NB4 (cell line): ENCODE data around the gene LCA5L.

Experiments used
- POLR2A ChIP-seq: IDR thresholded peaks from 2 replicates; pipeline ENCODE4 v1.6.1; 2011; ENCODE audit warnings: mild to moderate bottlenecking; ENCODE audit not compliant: insufficient read length; ENCODE audit errors: extremely low read depth
- TF ChIP-seq, protein P1 (sequence below): IDR thresholded peaks from one replicate; pipeline ENCODE4 v1.5.1; 2012; ENCODE audit warnings: low read depth, low read length

DNA sequence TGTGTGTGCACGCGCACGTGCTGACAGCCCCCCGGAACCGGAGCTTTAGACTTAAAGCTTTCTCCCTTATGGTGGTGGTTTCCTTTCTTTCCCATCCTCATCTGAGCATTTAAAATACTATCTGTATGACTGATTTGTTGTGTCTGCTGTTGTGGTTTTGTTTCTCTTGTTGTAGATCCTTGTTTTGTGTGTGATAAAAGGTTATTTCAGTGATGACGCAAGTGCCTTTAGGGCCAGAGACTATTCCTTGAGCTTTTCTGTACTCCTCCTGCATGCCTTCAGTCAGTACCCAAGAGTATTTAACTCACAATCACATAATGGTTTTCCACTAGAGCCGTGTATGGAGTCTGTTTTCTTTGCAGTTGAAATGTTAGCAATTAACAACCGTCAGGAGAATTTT is 45.4 kb downstream of the LCA5L start:
- TF ChIP-seq, protein P1, sequence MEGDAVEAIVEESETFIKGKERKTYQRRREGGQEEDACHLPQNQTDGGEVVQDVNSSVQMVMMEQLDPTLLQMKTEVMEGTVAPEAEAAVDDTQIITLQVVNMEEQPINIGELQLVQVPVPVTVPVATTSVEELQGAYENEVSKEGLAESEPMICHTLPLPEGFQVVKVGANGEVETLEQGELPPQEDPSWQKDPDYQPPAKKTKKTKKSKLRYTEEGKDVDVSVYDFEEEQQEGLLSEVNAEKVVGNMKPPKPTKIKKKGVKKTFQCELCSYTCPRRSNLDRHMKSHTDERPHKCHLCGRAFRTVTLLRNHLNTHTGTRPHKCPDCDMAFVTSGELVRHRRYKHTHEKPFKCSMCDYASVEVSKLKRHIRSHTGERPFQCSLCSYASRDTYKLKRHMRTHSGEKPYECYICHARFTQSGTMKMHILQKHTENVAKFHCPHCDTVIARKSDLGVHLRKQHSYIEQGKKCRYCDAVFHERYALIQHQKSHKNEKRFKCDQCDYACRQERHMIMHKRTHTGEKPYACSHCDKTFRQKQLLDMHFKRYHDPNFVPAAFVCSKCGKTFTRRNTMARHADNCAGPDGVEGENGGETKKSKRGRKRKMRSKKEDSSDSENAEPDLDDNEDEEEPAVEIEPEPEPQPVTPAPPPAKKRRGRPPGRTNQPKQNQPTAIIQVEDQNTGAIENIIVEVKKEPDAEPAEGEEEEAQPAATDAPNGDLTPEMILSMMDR, result no peak
- TF ChIP-seq POLR2A, result no peak
